Amygdala (tissue), 56 donors: ENCODE results near the gene HDAC6.
"Not testable (repeated sequence)": the region's sequence is repeated elsewhere in the genome, so short reads cannot be mapped to it uniquely, and the experiment has no call there.

Experiments
- DNase-seq, 56 donors: peaks; one replicate each; lab custom pipeline; 2025; lab: John Stamatoyannopoulos, UW

The HDAC6 gene

GRCh38 chrX:48818866-48819265, 17.0 kb downstream of the HDAC6 start:
- no peak for DNase-seq

- DNase-seq = not testable (repeated sequence)
Measured at GRCh38 chrX:48819394-48819793, 17.5 kb downstream of the HDAC6 start.

GRCh38 chrX:48823053-48823452, 21.2 kb downstream of the HDAC6 start:
- peak in 7 of 56 donors; percentile 0 to 18 (median 10) for DNase-seq

- no peak for DNase-seq
Measured at GRCh38 chrX:48824066-48824465, 22.2 kb downstream of the HDAC6 start.

GRCh38 chrX:48826135-48826875, 24.4 kb downstream of the HDAC6 start, which contains the start of gene ERAS:
ERAS (plus strand) TSS chrX:48826513; CDS start chrX:48829124, 2,611 bp downstream.
- DNase-seq = no peak

GRCh38 chrX:48826876-48827653, 25.2 kb downstream of the HDAC6 start:
- DNase-seq = no peak

- no peak for DNase-seq
Measured at GRCh38 chrX:48827654-48827968, 25.7 kb downstream of the HDAC6 start.

- DNase-seq = no peak
Measured at GRCh38 chrX:48829016-48829735, 27.3 kb downstream of the HDAC6 start.

- no peak for DNase-seq
Measured at GRCh38 chrX:48831136-48831908, 29.5 kb downstream of the HDAC6 start.

- no peak for DNase-seq
Measured at GRCh38 chrX:48831909-48832291, 30.0 kb downstream of the HDAC6 start.

- DNase-seq = peak in 1 of 56 donors; percentile 12
Measured at GRCh38 chrX:48833542-48834138, 31.8 kb downstream of the HDAC6 start.

- peak in 2 of 56 donors; percentile 23 for DNase-seq
Measured at GRCh38 chrX:48834383-48834709, 32.5 kb downstream of the HDAC6 start.

- DNase-seq = peak in 30 of 56 donors; percentile 1 to 46 (median 16)
Measured at GRCh38 chrX:48835524-48836329, 33.9 kb downstream of the HDAC6 start, which contains the start of gene PCSK1N. PCSK1N (minus strand) TSS chrX:48835610; CDS start chrX:48835532, 78 bp downstream.

GRCh38 chrX:48839686-48840085, 37.8 kb downstream of the HDAC6 start:
- DNase-seq = no peak

GRCh38 chrX:48848847-48849246, 47.0 kb downstream of the HDAC6 start:
- no peak for DNase-seq

GRCh38 chrX:48852857-48853256, 51.0 kb downstream of the HDAC6 start:
- DNase-seq = no peak

- not testable (repeated sequence) for DNase-seq
Measured at GRCh38 chrX:48853494-48853893, 51.6 kb downstream of the HDAC6 start.

- not testable (repeated sequence) for DNase-seq
Measured at GRCh38 chrX:48854121-48854804, 52.4 kb downstream of the HDAC6 start.

- no peak for DNase-seq
Measured at GRCh38 chrX:48854898-48855297, 53.0 kb downstream of the HDAC6 start.
